Breast epithelium (tissue), 3 donors: ENCODE measurements around the gene ZNF778.

Experiments
- CTCF ChIP-seq, 3 donors: fragments of 450-650 bp; IDR thresholded peaks; one replicate each; pipeline ENCODE4 v1.5.1; 2016 to 2017; ENCODE audit warnings: antibody characterized with exemption in 3 of 3, mild to moderate bottlenecking in 3 of 3, moderate library complexity in 3 of 3
- POLR2A ChIP-seq: fragments of 450-650 bp; IDR thresholded peaks from one replicate; pipeline ENCODE4 v1.6.1; 2016; ENCODE audit warnings: antibody characterized with exemption, mild to moderate bottlenecking, moderate library complexity
- POLR2AphosphoS5 ChIP-seq, 3 donors: sonication (generic); formaldehyde crosslinking; IDR thresholded peaks; one replicate each; pipeline ENCODE4 v1.6.1; 2017; ENCODE audit warnings: antibody characterized with exemption in 3 of 3

DNA sequence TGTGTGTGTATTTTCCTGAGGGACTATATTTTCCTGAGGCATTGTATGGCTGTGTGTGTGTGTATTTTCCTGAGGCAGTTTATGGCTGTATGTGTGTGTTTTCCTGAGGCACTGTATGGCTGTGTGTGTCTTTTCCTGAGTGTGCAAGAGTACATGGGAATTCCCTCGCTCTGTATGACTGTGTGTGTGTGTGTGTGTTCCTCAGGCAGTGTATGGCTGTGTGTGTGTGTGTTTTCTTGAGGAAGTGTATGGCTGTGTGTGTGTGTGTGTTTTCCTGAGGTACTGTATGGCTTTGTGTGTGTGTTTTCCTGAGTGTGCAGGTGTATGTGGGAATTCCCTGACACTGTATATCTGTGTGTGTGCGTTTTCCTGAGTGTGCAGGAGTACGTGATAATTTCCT, 4.1 kb downstream of the ZNF778 start:
- no peak for TF ChIP-seq POLR2A
- no peak for TF ChIP-seq CTCF (IDR thresholded peaks at IDR 0.05)
- no peak for TF ChIP-seq POLR2AphosphoS5 (IDR thresholded peaks at IDR 0.05)
